ENCODE measurements around the gene HLA-DOA.

The HLA-DOA gene

DNA sequence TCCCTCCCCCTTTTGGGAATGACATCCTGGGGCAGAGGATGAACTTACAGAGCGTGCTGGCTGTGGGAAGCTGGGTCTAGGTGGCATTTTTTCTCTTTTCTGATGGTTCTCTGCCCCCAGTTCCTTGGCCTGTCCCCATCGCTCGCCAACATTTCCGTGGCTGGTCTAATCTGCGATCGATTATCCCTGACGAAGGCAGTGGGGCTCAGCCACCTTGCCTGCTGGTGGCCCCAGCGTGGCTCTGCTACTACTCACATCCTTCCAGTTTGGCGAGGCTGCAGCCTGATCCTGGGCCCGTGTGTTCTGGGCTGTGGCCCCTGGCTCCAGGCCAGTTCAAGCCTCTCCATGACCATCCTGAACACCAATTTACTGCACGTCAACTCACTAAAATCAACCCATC is 6.4 kb upstream of the HLA-DOA start:
- DNase-seq, result no peak

DNA sequence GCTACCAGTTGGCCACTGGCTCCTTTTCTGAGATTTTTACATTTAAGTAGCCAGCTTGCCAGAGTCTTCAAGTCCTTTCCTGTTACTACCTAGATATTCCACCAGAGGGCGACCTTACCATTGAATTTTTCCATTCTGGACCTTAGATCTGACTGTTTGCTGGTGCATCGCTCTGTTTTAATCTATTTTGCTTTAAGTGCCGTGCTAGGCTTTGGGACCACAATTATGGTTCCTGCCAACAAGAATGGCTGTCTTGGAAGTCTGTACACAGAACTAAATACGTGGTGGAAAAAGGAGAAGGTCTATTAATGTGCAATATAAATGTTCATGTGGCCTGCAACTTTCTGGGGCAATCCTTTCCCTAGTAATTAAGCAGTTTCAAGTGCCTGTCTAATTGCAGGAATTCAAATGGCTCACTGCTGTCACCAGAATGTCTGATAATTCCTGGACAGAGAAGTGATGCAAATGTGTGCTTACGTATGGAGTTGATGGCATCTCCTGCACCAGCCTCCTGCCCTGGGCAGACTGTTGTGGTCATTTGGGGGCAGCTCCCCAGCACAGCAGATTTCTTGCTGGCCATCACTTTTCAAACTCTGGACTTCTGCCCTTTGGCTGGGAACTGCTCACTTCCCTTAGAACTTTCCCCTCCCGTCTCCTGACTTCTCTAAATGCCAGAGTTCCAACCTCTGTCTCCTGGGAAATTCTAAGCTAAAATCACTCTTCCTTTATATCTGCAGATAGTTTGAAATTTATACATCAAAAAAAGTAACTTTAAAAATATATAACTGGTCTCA is 5.6 kb upstream of the HLA-DOA start:
- DNase-seq, result no peak

DNA sequence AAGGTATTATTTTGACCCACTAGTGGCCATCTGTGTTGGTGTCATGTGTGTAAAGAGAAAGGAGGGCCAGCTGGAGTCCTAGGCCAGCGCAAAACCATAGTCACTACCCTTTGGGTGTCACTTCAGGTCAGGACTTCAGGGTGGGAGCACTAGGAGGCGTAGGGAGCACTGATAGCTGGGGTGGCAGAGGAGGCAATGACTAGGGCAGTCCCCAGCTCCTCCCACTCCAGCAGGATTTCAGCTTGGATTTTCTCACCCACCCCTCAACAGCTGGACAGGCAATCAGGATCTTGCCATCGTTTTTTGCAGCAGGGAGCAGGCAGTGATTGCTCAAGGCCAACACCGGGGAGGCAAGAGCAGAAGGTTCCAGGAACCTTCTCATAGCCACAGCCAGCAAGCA is 4.2 kb upstream of the HLA-DOA start:
- no peak for DNase-seq

DNA sequence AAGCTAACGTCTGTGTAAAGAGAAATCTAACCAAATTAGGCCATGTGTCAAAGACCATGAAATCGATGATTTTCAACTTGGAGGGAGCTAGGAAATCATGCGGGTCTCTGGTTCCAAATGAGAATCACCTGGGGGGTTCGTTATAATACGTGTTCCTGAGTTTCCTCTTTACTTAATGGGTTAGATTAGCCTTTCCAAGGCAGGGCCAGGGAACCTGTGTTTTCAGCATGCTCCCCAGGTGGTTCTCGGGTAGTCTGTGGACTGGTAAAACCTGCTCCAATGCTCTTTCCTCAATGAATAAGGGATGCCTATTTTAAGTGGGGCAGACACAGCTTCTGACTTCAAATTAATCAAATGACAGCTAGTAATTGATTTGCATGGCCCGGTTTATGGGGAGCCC is 965 bp upstream of the HLA-DOA start:
- no peak for DNase-seq

DNA sequence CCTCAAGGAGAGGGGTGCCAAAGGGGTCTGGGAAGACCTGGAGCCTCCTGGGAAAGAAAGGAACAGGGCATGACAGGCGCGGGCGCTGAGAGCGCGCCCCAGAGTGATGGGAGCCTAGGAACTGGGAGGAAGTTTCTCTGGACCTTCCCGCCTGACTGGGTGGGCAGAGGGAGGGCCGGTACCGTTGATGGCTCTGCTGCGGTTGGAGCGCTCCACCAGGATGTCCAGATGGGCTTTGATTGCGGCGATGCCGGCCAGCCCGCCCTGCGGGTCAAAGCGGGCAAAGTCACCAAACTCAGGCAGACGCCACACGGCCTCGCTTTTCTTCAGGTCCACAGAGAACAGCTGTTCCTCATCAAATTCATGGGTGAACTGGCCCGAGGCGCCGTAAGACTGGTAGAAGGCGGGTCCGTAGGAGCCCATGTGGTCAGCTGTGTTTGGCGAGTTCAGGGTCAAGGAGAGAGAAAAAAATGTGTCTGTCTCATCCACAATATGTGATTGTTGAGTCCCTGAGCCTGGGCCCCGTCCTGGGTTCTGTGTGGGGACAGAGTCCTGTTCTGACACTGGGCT is 1.5 kb downstream of the HLA-DOA start:
- DNase-seq, result no peak

DNA sequence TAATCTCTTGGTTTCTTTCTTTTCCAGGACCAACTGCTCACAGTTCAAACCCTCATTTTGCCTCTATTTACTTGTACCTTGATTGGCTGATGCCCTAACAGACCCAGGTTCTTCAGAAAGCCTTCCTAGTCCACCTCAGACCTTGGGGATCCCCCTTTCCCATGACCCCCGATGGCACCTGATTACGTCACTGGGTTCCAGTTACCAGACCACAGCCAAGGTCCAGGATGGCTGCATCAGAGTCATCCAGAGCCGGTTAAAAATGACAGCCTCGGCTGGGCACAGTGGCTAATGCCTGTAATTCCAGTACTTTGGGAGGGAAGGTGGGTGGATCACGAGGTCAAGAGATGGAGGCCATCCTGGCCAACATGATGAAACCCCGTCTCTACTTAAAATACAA is 4.5 kb downstream of the HLA-DOA start:
- DNase-seq, result no peak

DNA sequence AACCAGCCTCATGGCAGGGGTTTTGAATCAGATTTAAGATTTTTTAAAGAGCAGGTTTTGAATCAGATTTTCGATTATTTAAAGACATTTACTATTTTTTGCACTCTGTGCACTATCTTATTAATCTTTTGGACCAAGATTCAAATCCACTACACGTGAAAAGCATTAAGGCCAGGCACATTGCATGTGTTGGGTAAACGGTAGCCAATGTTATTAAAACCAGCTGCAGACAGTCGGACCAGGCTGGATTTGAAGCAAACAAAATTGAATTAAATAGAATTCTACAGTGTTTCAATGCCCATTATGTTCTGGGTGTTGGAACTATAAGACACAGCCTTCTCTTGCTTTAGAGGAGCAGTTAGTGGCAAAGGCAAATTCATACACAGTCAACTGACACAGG is 7.7 kb downstream of the HLA-DOA start:
- no peak for DNase-seq

DNA sequence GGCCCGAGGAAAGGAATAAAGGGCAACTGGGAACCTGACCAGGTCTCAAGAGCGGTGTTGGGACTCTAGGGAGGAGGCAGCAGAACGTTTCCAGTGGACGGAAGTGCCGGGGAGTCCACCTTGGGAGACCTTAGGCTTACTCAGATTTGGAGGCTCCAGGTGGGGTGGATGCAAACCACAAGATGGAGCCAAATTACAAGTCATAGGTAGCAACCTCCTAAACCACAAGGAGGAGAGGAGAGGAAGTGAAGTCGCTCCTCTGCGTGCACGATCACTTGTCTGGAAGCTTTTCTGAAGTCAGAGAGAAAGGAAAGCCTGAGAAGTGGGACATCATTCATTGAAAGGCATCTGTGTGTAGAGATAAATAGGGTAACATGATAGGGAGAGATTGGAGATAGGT is 9.3 kb downstream of the HLA-DOA start:
- no peak for DNase-seq

DNA sequence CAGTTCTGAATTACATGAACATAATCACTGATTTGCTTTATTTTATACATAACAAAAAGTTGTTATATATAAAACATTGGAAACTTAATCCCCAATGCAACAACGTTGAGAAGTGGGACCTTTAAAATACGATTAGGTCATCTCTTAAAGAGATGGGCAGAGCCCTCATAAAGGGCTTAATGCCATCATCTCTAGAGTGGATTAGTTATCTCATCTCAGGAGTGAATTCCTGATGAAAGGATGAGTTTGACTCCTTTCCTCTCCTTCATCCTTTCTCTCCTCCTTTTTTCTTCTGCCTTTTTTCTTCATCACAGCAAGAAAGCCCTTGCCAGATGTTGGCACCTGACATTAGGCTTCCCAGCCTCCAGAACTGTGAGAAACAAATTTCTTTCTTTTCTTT is 13.9 kb downstream of the HLA-DOA start:
- no peak for DNase-seq

DNA sequence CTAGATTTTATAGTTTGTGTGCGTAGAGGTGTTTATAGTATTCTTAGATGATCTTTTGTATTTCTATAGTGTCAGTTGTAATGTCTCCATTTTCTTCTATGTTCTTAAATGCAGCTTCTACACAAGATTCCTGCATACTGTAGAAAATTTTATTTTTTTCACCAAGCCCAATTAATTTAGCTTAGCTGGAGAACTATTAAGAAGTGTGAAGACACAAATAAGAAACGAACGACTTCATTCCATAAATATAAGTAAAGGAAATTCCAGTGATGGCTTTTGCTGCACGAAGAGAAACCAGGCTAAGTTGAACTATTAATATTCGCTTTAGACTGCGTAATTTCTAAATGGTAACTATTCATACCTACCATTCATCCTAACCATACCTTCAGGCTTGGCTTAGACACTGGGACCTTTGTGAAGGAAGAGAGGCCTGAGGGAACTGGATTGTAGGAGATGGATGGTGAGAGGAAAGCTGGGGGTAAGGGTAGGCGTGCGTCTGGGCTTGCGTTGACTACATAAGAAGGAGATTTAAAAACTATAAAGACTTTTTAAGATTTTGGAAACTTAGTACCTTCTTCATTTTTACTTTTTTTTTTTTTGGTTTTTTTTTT is 15.9 kb downstream of the HLA-DOA start:
- no peak for DNase-seq

DNA sequence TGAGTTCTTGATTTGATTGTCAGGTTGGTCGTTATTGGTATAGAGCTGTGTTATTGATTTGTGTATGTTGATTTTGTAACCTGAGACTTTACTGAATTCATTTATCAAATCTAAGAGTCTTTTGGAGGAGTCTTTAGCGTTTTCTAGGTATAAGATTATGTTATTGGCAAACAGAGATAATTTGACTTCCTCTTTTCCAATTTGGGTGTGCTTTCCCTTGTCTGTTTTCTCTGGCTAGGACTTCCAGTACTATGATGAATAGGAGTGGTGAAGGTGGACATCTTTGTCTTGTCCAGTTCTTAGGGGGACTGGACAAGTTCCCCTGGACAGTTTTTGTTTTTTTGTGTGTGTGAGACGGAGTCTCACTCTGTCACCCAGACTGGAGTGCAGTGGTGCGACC is 17.4 kb downstream of the HLA-DOA start:
- no peak for DNase-seq

DNA sequence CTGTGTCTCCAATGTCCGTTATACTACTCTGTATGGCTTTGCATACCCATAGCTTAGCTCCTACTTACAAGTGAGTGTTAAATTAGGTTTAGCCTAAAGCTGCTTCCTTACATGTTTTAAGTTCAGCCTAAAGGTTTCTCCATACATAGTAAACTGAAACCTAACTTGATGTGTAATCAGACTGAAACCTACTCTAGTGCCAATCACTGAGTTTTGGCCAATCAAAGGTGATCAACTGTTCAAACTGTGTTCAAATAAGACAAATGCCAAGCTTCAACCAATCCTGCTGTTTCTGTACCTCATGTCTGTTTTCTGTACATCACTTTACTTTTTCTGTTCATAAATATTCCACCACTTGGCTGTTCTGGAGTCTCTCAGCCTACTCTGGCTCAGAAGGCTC is 20.0 kb downstream of the HLA-DOA start:
- DNase-seq, result no peak

DNA sequence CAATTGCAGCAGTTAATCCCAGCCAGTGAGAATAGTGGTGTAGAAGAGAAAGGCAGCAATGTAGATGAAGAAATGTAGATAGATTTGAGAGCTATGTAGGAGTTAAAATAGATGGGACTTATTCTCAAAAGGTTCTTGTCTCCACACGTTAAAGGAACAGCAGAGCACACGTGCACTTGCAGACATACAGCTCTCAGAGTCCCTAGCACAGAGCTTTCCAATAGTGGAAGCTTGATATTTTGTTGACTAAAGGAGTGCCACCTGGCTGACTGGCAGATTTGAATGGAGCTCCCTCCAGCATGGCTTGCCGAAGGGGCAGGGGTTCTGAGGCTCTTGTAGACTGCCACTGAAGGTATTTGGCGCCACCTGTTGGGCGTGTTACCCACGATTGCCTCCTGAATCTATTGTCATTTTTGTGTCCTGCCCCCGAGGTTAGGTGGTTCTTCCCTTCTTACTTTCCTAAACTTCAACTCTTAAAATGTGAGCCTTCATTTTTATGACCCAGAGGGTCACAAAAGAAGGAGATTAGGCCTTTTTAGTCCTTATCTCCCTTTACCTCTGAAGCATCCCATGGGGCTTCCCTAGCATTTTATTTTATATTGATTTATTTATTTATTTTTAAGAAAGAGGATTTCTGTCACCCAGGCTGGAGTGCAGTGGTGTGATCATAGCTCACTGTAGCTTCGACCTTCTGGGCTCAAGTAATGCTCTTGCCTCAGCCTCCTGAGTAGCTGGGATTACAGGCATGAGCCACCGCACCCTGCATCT is 24.6 kb downstream of the HLA-DOA start:
- DNase-seq, result peak; percentile 69 to 89 (median 82)

DNA sequence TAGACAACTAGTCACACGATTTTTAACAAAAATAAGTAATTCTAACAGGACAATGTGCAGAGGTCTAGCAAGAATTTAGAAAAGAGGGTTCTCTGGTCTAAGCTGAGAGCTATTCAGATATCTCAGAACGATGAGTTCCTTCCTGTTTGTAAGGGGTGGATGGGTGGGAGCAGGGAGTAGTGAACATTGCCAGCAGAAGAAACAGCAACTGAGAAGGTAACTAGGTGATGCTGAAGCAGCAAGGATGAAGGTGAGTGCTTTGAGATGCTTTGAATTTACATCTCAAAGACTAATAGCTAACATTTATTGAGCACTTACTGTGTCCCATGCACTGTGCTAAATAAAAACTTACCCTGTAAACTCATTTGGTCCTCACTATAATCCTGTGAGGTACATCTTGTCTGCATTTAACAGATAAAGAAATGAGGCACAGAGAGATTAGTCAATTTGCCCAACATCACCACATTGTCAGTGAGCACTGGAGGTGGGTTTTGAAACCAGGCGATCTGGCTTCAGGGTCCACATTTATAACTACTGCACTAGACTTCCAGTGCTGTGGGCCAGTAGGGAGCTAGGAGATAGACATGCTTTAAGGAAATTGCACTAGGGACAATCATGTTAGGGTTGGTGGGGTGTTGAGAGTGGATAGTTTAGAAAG is 25.3 kb downstream of the HLA-DOA start:
- DNase-seq, result no peak

DNA sequence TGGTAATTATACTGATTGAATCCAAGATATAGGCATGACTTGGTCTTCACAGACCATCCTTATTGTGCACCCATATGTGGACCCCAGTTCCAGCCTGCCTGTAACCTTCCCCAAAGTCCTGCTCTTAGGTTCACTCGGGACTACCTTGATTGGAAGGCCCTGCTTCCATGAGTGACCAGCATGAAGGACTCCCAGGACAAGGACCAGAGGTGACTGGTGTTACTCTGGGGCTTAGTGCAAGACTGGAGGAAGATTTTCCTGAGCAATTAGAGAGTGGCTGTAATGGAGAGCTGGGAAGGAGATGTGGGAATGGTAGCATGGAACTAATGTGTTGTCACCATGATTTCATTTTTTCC is 25.9 kb downstream of the HLA-DOA start:
- no peak for DNase-seq

DNA sequence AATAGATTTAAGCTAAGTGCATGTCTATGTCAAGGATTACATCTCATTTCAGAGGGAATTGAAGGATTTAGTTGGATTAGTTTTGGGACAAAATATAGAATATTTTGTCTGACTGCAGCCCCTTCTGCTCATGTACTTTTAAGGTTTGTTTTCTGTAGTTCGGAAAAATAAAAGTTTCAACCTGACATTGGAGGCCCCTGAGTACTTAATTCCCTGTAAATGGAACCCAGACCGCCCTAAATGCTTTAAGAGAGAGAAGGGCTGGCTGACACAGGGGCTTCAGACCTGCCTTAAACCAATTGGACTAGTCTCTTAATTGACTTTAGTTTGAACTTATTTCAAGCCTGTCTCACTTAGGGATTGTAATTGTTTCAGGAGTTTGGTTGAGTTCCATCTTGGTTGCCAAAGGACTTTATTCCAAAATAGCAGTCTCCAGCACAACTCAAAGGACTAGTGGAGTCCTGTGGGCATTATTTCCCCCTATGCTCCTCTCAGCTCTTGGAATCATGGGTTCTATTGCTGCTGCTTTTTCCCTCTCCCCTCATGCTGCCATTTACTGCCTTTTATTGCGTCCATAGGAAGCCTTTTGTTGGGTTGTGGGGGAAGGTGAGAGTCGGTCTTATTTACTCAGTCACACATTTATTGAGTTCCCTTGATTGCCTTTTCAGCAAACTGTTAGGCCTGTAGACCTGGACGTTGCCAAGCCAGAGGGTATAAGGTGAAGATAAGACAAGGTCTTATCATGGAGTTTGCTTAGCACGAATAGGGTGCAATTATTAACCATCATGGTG is 26.5 kb downstream of the HLA-DOA start:
- DNase-seq, result no peak

DNA sequence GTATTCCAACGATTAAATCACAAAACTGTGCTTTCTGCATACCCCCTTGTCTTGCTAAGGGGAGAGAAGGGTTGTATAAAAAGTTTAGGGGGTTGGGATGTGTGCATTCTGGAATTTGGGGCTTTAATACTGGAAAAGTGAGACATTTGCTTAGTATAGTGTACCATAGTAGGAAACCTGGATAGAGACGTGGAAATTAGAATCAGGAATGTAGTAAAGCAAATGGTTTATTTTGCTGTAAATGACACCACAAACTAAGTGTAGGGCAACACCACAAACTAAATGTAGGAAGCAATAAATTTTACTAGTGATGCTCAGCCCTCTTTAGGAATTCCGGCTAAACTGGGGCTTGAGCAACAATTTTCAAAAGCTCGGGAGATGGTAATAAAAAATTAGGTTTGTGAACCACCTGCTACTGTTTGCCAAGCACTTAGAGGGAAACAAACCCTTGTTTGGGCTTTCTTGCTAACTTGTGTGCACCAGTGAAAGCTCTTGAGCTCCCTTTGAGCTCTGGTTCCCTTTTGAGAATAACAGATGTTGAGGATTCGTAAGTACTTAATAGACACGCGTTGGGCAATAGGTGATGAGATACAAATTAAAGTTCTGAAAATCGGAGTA is 27.2 kb downstream of the HLA-DOA start:
- no peak for DNase-seq

DNA sequence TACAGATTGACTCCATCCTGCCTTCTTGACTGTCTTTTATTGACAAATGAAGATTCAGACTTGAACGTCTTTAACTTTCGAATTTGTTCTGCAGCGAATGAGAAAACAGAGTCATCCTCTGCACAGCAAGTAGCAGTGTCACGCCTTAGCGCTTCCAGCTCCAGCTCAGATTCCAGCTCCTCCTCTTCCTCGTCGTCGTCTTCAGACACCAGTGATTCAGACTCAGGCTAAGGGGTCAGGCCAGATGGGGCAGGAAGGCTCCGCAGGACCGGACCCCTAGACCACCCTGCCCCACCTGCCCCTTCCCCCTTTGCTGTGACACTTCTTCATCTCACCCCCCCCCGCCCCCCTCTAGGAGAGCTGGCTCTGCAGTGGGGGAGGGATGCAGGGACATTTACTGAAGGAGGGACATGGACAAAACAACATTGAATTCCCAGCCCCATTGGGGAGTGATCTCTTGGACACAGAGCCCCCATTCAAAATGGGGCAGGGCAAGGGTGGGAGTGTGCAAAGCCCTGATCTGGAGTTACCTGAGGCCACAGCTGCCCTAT is 28.8 kb downstream of the HLA-DOA start:
- DNase-seq, result no peak

DNA sequence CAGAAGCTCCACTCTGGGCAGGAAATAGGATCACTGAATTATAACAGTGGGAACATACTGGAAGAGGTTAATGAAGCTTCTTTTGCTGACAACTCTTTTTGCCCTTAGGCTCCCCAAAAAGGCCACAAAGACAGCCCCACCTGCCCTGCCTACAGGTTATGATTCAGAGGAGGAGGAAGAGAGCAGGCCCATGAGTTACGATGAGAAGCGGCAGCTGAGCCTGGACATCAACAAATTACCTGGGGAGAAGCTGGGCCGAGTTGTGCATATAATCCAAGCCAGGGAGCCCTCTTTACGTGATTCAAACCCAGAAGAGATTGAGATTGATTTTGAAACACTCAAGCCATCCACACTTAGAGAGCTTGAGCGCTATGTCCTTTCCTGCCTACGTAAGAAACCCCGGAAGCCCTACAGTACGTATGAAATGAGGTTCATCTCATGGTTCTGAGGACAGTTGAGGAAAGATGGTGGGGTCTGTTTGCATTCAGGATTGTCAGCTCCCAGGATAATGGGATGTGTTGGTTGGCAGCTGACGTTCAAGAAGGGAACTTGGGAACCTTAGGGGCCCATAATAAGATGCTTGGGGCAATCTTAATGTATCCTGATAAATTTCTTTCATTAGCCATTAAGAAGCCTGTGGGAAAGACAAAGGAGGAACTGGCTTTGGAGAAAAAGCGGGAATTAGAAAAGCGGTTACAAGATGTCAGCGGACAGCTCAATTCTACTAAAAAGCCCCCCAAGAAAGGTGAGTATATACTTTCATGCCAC is 29.5 kb downstream of the HLA-DOA start:
- no peak for DNase-seq

DNA sequence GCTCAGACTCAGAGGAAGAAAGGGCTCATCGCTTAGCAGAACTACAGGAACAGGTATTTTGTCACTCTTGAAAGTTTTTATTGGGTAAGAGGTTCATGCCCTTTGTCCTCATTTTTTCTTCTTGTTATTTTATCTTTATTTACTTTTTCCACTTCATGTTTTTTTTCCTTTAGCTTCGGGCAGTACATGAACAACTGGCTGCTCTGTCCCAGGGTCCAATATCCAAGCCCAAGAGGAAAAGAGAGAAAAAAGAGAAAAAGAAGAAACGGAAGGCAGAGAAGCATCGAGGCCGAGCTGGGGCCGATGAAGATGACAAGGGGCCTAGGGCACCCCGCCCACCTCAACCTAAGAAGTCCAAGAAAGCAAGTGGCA is 31.5 kb downstream of the HLA-DOA start:
- DNase-seq, result no peak

Measured in activated naive CD4-positive, alpha-beta T cell (primary cell).